GM12874 (cell line): ENCODE data around the gene RAB3C.

ENCODE experiments used
- TF ChIP-seq, protein P1 (sequence below): IDR thresholded peaks from 2 replicates; pipeline ENCODE4 v1.5.1; 2011; ENCODE audit warnings: low read depth, mild to moderate bottlenecking, control low read depth, low read length, moderate library complexity; ENCODE audit not compliant: insufficient read depth

Gene RAB3C

DNA sequence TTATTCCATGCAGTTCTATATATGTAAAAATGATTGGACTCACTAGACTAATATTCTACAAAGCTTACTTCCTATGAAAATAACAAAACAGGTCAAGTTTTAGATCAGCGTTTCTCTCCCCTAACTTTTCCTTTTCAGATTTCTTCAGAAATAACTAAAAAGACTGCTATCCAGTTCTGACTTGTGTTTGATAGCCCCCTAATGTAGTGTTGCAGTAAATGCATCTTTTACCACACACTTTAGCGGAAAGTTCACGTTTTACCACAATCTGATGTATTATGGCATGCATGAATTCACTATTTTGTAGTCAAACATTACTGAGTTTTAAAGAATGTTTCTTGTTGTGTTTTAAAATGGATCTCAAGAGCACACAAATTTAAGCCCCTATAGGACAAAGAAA lies 292.7 kb downstream of the RAB3C start:
- TF ChIP-seq, protein P1, sequence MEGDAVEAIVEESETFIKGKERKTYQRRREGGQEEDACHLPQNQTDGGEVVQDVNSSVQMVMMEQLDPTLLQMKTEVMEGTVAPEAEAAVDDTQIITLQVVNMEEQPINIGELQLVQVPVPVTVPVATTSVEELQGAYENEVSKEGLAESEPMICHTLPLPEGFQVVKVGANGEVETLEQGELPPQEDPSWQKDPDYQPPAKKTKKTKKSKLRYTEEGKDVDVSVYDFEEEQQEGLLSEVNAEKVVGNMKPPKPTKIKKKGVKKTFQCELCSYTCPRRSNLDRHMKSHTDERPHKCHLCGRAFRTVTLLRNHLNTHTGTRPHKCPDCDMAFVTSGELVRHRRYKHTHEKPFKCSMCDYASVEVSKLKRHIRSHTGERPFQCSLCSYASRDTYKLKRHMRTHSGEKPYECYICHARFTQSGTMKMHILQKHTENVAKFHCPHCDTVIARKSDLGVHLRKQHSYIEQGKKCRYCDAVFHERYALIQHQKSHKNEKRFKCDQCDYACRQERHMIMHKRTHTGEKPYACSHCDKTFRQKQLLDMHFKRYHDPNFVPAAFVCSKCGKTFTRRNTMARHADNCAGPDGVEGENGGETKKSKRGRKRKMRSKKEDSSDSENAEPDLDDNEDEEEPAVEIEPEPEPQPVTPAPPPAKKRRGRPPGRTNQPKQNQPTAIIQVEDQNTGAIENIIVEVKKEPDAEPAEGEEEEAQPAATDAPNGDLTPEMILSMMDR, result no peak

DNA sequence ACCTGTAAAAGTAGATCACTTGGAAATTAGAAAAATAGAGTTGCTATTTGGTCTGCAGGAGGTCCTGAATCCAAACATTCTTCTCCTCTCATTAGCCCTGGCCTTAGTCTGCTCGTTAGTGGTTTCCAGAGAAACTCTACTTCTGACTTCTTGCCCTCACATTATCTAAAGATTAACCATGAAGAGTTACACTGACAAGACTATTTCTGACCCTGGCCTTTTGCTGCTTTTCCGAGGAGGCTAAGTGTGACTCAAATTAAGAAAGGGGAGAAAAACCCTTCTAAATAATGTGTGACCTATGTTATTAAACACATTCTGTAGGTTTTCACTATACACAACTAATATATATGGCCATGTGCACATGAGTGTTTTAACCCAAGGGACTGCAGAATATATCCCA lies 302.4 kb downstream of the RAB3C start:
- TF ChIP-seq, protein P1, result no peak

DNA sequence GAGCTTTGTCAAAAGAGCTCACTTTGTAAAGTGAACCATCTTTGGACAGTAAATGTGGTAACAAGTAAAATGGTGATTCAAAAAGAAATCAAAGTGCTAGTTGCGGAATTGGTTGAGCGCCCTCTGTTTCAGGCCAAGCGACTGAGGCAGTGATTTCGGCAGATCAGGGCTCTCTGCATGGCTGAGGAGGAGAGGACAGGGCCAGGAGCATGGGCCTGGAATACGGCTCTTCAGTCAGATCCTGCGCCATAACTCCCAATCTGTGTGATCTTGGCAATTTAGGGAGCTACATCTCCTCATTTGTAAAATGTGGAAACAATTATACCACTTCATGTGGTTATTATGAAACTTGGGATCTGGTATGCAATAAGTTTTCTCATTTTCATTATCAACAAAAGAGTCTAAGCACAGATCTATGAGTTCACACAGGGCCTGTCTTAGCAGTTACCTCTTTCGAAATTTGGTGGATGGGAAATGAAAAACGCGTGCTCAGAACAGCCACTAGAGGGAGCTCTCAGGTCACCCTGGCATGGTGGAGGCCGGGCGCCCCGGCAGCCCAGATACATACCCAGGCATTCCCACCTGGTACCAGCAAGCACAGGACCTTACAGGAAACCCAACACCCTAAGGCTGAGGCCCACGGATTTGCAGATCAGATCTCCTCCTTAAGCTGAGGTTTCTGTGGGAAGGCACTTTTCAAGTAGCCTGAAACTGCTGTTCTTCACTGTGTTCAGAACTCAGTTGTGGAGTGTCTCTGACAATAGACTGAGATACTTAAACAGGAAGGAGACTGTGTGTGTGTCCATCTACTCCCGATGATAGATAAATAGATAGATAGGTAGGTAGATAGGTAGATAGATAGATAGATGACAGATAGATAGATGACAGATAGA lies 303.7 kb downstream of the RAB3C start:
- TF ChIP-seq, protein P1, result peak; percentile 84

DNA sequence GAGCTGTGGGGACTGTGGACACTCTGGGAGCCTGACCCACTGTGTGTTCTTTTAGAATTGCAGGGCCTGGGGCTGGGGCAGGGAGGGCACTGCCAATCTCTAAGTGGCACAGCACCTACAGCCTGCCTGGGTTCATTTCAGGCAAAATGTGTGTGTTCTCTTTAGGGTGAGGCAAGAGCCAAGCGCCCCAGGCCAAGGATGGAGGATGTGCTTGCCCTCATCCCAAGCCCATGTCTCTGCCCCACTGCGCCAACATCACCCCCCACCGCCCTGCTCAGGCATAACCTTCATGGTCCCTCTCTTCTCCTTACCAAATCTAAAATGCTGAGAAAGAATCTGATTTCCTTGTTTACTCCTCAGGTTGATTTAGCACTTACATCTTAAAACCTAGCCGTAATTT lies 304.4 kb downstream of the RAB3C start:
- TF ChIP-seq, protein P1, result no peak

DNA sequence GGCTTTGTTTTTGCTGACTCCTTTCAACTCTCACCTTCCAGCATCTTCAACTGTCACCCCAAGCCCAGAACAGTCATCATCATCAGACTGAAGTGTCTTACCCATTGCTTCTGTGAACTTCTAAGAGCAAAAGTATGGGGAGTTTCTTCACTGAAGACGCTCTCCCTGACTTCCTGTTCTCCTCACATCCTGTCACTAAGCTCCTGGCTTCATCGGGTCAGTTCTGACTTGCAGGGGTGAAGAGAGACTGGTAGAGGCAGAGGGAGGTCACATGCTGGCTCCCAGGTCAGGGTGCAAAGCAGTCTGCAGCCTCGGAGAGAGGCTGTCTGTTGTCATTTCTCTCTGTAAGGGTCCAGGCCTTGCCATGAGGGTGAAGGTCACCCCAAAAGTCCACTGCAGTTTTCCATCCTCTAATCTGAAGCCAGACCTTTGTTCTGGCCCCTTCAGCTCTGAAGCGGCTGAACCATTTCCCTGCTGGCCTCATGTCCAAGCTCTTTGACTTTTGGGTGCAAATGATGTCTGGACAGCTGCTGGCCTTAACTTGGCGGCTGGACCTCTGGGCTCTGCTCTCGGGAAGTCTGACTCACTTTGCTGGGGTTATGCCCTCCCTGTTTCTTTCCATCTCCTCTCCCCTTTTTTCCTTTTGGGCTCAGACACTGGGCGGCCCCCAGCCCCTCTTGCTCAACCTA lies 305.0 kb downstream of the RAB3C start:
- TF ChIP-seq, protein P1, result no peak

DNA sequence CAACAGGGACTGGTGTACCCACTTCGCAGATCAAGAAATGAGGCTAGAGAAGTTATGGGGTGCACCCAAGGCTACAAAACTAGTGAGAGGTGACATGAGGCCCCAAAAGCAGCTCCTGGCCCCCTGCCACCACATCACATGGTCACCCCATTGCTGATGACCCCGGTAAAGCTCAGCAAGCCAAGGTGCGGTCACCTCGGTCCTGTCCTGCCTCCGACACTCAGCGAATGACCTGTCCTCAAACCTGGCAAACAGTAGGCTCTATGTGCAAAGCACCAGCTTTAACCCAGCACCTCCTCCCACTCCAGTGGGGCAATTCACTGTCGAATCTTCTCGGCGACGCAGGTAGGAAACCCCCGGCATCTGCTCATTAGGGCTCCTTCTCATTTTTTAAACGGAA lies 307.4 kb downstream of the RAB3C start:
- TF ChIP-seq, protein P1, result no peak

DNA sequence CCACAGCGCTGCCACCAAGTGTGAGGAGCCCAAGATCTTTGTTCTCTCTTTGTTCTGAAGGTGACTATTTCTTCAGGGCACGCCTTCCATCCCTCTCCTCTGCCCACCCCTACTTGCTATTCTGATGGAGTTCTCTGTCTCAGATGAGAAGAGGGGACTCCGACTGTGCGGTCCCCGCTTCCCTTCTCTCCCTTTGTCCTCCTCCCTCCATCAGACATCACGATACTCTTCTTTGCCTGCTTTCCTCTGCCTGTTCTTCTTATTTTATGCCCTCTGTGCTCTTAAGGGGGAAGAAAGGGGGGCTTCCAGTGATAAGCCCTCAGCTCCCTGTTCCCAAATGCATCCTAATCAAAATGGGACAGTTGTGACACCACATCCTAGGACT lies 307.8 kb downstream of the RAB3C start:
- TF ChIP-seq, protein P1, result no peak
